H9 (cell line): ENCODE data around the gene PCDHB11. TPM values are rescaled to one million over a fixed set of nuclear protein-coding genes. Genes with fewer than 3 reads are reported as not detected.
"Not testable (repeated sequence)": the region's sequence is repeated elsewhere in the genome, so short reads cannot be mapped to it uniquely, and the experiment has no call there.

ENCODE experiments used
- DNase-seq: peaks from one replicate; pipeline ENCODE4 v3.0.0-alpha.2; 2017
- H2AFZ ChIP-seq: one replicate; pipeline ENCODE4 v1.6.1; 2013; ENCODE audit warnings: mild to moderate bottlenecking, low read length, control low read depth, moderate library complexity
- H2AK5ac ChIP-seq: 2 replicates; pipeline ENCODE4 v1.6.1; 2013; ENCODE audit warnings: low read length, control low read depth, mixed read lengths; ENCODE audit not compliant: insufficient read length
- H2BK120ac ChIP-seq: one replicate; pipeline ENCODE4 v1.6.1; 2013; ENCODE audit warnings: low read depth, mild to moderate bottlenecking, low read length, control low read depth, inconsistent platforms; ENCODE audit not compliant: poor library complexity, severe bottlenecking
- H2BK12ac ChIP-seq: 2 replicates; pipeline ENCODE4 v1.6.1; 2013; ENCODE audit warnings: low read length, control low read depth, mixed read lengths, low read depth; ENCODE audit not compliant: insufficient read length
- H2BK15ac ChIP-seq: 2 replicates; pipeline ENCODE4 v1.6.1; 2013; ENCODE audit warnings: low read depth, low read length, control low read depth
- H2BK20ac ChIP-seq: one replicate; pipeline ENCODE4 v1.6.1; 2013; ENCODE audit warnings: low read depth, mild to moderate bottlenecking, low read length, control low read depth, inconsistent platforms; ENCODE audit not compliant: poor library complexity, severe bottlenecking
- H2BK5ac ChIP-seq: 2 replicates; pipeline ENCODE4 v1.6.1; 2013; ENCODE audit warnings: low read length, control low read depth, mixed read lengths; ENCODE audit not compliant: insufficient read length
- H3K14ac ChIP-seq: 2 replicates; pipeline ENCODE4 v1.6.1; 2013; ENCODE audit warnings: low read length, control low read depth; ENCODE audit not compliant: insufficient read depth
- H3K18ac ChIP-seq: 2 replicates; pipeline ENCODE4 v1.6.1; 2013; ENCODE audit warnings: low read depth, mild to moderate bottlenecking, mixed read lengths, low read length, control low read depth; ENCODE audit not compliant: insufficient read length
- H3K23ac ChIP-seq: 2 replicates; pipeline ENCODE4 v1.6.1; 2013; ENCODE audit warnings: low read length, control low read depth, mixed read lengths, low read depth; ENCODE audit not compliant: insufficient read length
- H3K23me2 ChIP-seq: 2 replicates; pipeline ENCODE4 v1.6.1; 2013; ENCODE audit warnings: low read depth, mild to moderate bottlenecking, mixed read lengths, low read length, control low read depth; ENCODE audit not compliant: insufficient read length, poor library complexity, severe bottlenecking
- H3K27ac ChIP-seq: 2 replicates; pipeline ENCODE4 v1.5.1; 2013; ENCODE audit warnings: low read length, control low read depth, mixed read lengths, low read depth; ENCODE audit not compliant: insufficient read length
- H3K27me3 ChIP-seq: 2 replicates; pipeline ENCODE4 v1.6.1; 2013; ENCODE audit warnings: low read length, control low read depth, inconsistent platforms; ENCODE audit not compliant: insufficient read depth
- H3K4ac ChIP-seq: 2 replicates; pipeline ENCODE4 v1.6.1; 2013; ENCODE audit warnings: low read depth, mild to moderate bottlenecking, control low read depth, inconsistent platforms, low read length, moderate library complexity
- H3K4me1 ChIP-seq: 2 replicates; pipeline ENCODE4 v1.6.1; 2013; ENCODE audit warnings: low read length, control low read depth, inconsistent platforms; ENCODE audit not compliant: insufficient read depth
- H3K4me2 ChIP-seq: 2 replicates; pipeline ENCODE4 v1.6.1; 2013; ENCODE audit warnings: low read length, control low read depth, mixed read lengths; ENCODE audit not compliant: insufficient read length, insufficient read depth
- H3K56ac ChIP-seq: 2 replicates; pipeline ENCODE4 v1.6.1; 2013; ENCODE audit warnings: low read depth, mild to moderate bottlenecking, mixed read lengths, low read length, control low read depth; ENCODE audit not compliant: insufficient read length
- H3K79me1 ChIP-seq: 2 replicates; pipeline ENCODE4 v1.6.1; 2013; ENCODE audit warnings: low read depth, mild to moderate bottlenecking, moderate library complexity, low read length, control low read depth, inconsistent platforms; ENCODE audit not compliant: insufficient read depth, poor library complexity, severe bottlenecking
- H3K79me2 ChIP-seq: 2 replicates; pipeline ENCODE4 v1.6.1; 2013; ENCODE audit warnings: low read length, control low read depth, inconsistent platforms; ENCODE audit not compliant: insufficient read depth
- H3K9ac ChIP-seq: 2 replicates; pipeline ENCODE4 v1.6.1; 2013; ENCODE audit warnings: low read length, control low read depth, mixed read lengths; ENCODE audit not compliant: insufficient read length; ENCODE audit errors: extremely low read depth
- H3K9me3 ChIP-seq: one replicate; pipeline ENCODE4 v1.6.1; 2013; ENCODE audit warnings: low read depth, low read length, inconsistent platforms; ENCODE audit not compliant: control insufficient read depth
- H3T11ph ChIP-seq: one replicate; pipeline ENCODE4 v1.6.1; 2013; ENCODE audit warnings: mild to moderate bottlenecking, low read length, control low read depth, inconsistent platforms
- H4K20me1 ChIP-seq: one replicate; pipeline ENCODE4 v1.6.1; 2013; ENCODE audit not compliant: control insufficient read depth, insufficient read length, insufficient read depth
- H4K5ac ChIP-seq: 2 replicates; pipeline ENCODE4 v1.6.1; 2013; ENCODE audit warnings: low read depth, mild to moderate bottlenecking, mixed read lengths, low read length, control low read depth; ENCODE audit not compliant: insufficient read length
- H4K8ac ChIP-seq: replicated peaks from 2 replicates; pipeline ENCODE4 v1.6.1; 2013; ENCODE audit warnings: low read length, control low read depth, mixed read lengths, low read depth; ENCODE audit not compliant: insufficient read length
- H4K91ac ChIP-seq: 2 replicates; pipeline ENCODE4 v1.6.1; 2013; ENCODE audit warnings: low read depth, mild to moderate bottlenecking, moderate library complexity, mixed read lengths, low read length, control low read depth; ENCODE audit not compliant: insufficient read length
- H3K27ac Mint-ChIP-seq, 3 experiments: 2 replicates in 2 of 3; 3 replicates in 1 of 3; pipeline ENCODE4 v1.8.0; 2020 to 2021; ENCODE audit warnings: mixed read lengths in 3 of 3, mild to moderate bottlenecking in 1 of 3, moderate library complexity in 1 of 3
- H3K27me3 Mint-ChIP-seq: 2 replicates; pipeline ENCODE4 v1.8.0; 2021; ENCODE audit warnings: low read depth, mild to moderate bottlenecking, moderate library complexity, mixed read lengths
- H3K36me3 Mint-ChIP-seq, 3 experiments: 2 replicates in 2 of 3; 3 replicates in 1 of 3; pipeline ENCODE4 v1.8.0; 2020 to 2021; ENCODE audit warnings: low read depth in 3 of 3, mixed read lengths in 3 of 3; ENCODE audit not compliant: insufficient read depth in 1 of 3
- H3K4me1 Mint-ChIP-seq, 2 experiments: 2 replicates each; pipeline ENCODE4 v1.8.0; 2020; ENCODE audit warnings: mixed read lengths in 2 of 2
- H3K4me3 Mint-ChIP-seq, 2 experiments: 2 replicates in 1 of 2; 3 replicates in 1 of 2; pipeline ENCODE4 v1.8.0; 2020 to 2021; ENCODE audit warnings: mild to moderate bottlenecking in 2 of 2, mixed read lengths in 2 of 2, moderate library complexity in 1 of 2
- H3K9me3 Mint-ChIP-seq, 2 experiments: 2 replicates in 1 of 2; 3 replicates in 1 of 2; pipeline ENCODE4 v1.8.0; 2020; ENCODE audit warnings: mild to moderate bottlenecking in 2 of 2, mixed read lengths in 2 of 2, moderate library complexity in 1 of 2
- WGBS: extraction: QIAGEN DNeasy Blood & Tissue Kit; methylation state at CpG from one replicate; pipeline ENCODE4 v1.1.7; 2013; ENCODE audit warnings: missing lambda C conversion rate, low lambda C conversion rate, mixed read lengths; ENCODE audit not compliant: insufficient read length; ENCODE audit errors: extremely low coverage; 5-methylcytosine and 5-hydroxymethylcytosine counted together
- total RNA-seq: library from RNA; stranded (reverse); gene quantifications from 2 replicates; pipeline ENCODE4 v1.2.1, GENCODE V29; 2021

PCDHB11 gene
- total RNA-seq, 1 experiment from 2014 or later = 2.0 TPM

DNA sequence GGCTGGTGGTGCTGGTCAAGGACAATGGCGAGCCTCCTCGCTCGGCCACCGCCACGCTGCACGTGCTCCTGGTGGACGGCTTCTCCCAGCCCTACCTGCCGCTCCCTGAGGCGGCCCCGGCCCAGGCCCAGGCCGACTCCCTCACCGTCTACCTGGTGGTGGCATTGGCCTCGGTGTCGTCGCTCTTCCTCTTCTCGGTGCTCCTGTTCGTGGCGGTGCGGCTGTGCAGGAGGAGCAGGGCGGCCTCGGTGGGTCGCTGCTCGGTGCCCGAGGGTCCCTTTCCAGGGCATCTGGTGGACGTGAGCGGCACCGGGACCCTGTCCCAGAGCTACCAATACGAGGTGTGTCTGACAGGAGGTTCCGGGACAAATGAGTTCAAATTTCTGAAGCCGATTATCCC lies 26.0 kb downstream of the PCDHB11 start:
- H4K5ac ChIP-seq, H3K23ac ChIP-seq, H2AK5ac ChIP-seq, H4K8ac ChIP-seq, H3K14ac ChIP-seq, H2BK20ac ChIP-seq, H2BK120ac ChIP-seq, H3K27me3 Mint-ChIP-seq, H3K9me3 ChIP-seq, H3K18ac ChIP-seq, H3T11ph ChIP-seq, H3K56ac ChIP-seq, H3K9ac ChIP-seq, H3K79me1 ChIP-seq, H3K4me2 ChIP-seq, H3K23me2 ChIP-seq, H3K36me3 Mint-ChIP-seq, H3K4me1 ChIP-seq, H2BK15ac ChIP-seq, H4K91ac ChIP-seq, H2BK12ac ChIP-seq, H3K27ac Mint-ChIP-seq, H2BK5ac ChIP-seq, DNase-seq, H3K79me2 ChIP-seq, H3K4me3 Mint-ChIP-seq, H3K27me3 ChIP-seq, H3K4ac ChIP-seq, H3K27ac ChIP-seq, H4K20me1 ChIP-seq, H2AFZ ChIP-seq: not testable (repeated sequence)
- Mint-ChIP-seq H3K4me1 (peaks cover 12 to 19% of the 10 kb centered on the region in 2 experiments), H3K9me3 (peaks cover 14 to 34% of the 10 kb centered on the region in 2 experiments)
- no CpG with 5 or more reads among the region's 30 CpGs for WGBS
